Gastrocnemius medialis (tissue), 4 donors: ENCODE results near the gene KCNQ1. TPM values are rescaled to one million over a fixed set of nuclear protein-coding genes. Genes with fewer than 3 reads are reported as not detected.

Experiments used
- ATAC-seq, 2 donors: fragments of 150-250 bp; one replicate each; pipeline ENCODE4 v1.9.1; 2016
- DNase-seq, 2 donors: peaks; one replicate each; pipeline ENCODE4 v3.0.0-alpha.2; 2019
- H3K27ac ChIP-seq, 4 donors: fragments of 200-600 bp; sonication (generic); 1 replicate in 1 of 4; 2 replicates in 3 of 4; pipeline ENCODE4 v1.5.1; 2016 to 2018; ENCODE audit warnings: mild to moderate bottlenecking in 2 of 4, moderate library complexity in 1 of 4
- H3K27me3 ChIP-seq, 3 donors: fragments of 200-600 bp; sonication (generic) in 2 of 3; 1 replicate in 1 of 3; 2 replicates in 2 of 3; pipeline versions ENCODE4 v1.5.1 to v1.6.0; 2016 to 2019; ENCODE audit warnings: mild to moderate bottlenecking in 1 of 3, moderate library complexity in 1 of 3
- H3K36me3 ChIP-seq, 2 donors: fragments of 200-600 bp; sonication (generic) in 1 of 2; one replicate each; pipeline ENCODE4 v1.5.1; 2017 to 2018
- H3K4me1 ChIP-seq, 2 donors: fragments of 200-600 bp; sonication (generic) in 1 of 2; one replicate each; pipeline ENCODE4 v1.5.1; 2016 to 2017; ENCODE audit warnings: mild to moderate bottlenecking in 2 of 2
- H3K4me3 ChIP-seq, 4 donors: fragments of 200-600 bp; sonication (generic) in 3 of 4; 1 replicate in 1 of 4; 2 replicates in 3 of 4; pipeline ENCODE4 v1.5.1; 2016 to 2019; ENCODE audit warnings: mild to moderate bottlenecking in 2 of 4
- H3K9me3 ChIP-seq, 3 donors: fragments of 200-600 bp; sonication (generic) in 2 of 3; 1 replicate in 1 of 3; 2 replicates in 2 of 3; pipeline ENCODE4 v1.5.1; 2016 to 2019
- CTCF ChIP-seq, 5 experiments: fragments of 450-650 bp in 3 of 5; fragments of 200-600 bp in 2 of 5; sonication (generic) in 2 of 5; IDR thresholded peaks in 4 of 5; conservative IDR thresholded peaks in 1 of 5; 1 replicate in 4 of 5; 2 replicates in 1 of 5; pipeline ENCODE4 v1.5.1; 2016 to 2019; ENCODE audit warnings: antibody characterized with exemption in 5 of 5, mild to moderate bottlenecking in 3 of 5, moderate library complexity in 3 of 5
- POLR2A ChIP-seq, 2 donors: fragments of 450-650 bp; IDR thresholded peaks; one replicate each; pipeline ENCODE4 v1.6.1; 2017; ENCODE audit warnings: antibody characterized with exemption in 2 of 2, mild to moderate bottlenecking in 2 of 2, moderate library complexity in 2 of 2
- in situ Hi-C, 4 donors: fragments of 200-750 bp; cut with MboI; loops; one replicate each; pipeline versions ENCODE4 v1.15.0 to v1.8.0; 2017; ENCODE audit warnings: low sequenced_read_pairs in 4 of 4
- intact Hi-C: fragments of 100-400 bp; cut with DNase I; formaldehyde crosslinking; loops from one replicate; pipeline ENCODE4 v1.15.1; 2023; ENCODE audit warnings: low total_unique reads
- total RNA-seq, 4 donors: library from RNA; depleted of rRNA; stranded (reverse); fragments of >200 nt; gene quantifications; one replicate each; pipeline versions ENCODE4 v1.1.0 to v1.2.3, GENCODE V29; 2016

The KCNQ1 gene
- total RNA-seq, 4 donors from 2014 or later: 0.15 to 1.00 (median 0.67) TPM

- Histone ChIP-seq H3K4me3 (no peak overlapping the region), H3K9me3 (no peaks in the 10 kb centered on the region), H3K4me1 (no peaks in the 10 kb centered on the region), H3K27ac (peak overlapping the region in 1 of 4 donors; percentile 36), H3K27me3 (no peaks in the 10 kb centered on the region), H3K36me3 (no peaks in the 10 kb centered on the region)
- DNase-seq (peak in 1 of 2 donors; percentile 64), ATAC-seq (peak; percentile 64 to 76)
- intact Hi-C loops (loop anchor here (1.0 to 5.0 kb wide), 3 partner anchors 43 to 223 kb away; partner anchors contain the start of gene CD81), in situ Hi-C loops (loop anchor here (5.0 to 25.0 kb wide), 7 partner anchors 103 to 475 kb away; no protein-coding TSS in a partner anchor)
- TF ChIP-seq POLR2A (IDR thresholded peaks at IDR 0.05): no peak
- peak; percentile 68 to 83 (median 75) for TF ChIP-seq CTCF (IDR thresholded peaks at IDR 0.05 in 4 of 5, conservative IDR thresholded peaks at IDR 0.05 in 1 of 5)
Observed at GRCh38 chr11:2419638-2420501, 24.9 kb upstream of the KCNQ1 start.

GRCh38 chr11:2420502-2421225 lies 24.1 kb upstream of the KCNQ1 start:
- Histone ChIP-seq H3K27me3 (no peaks in the 10 kb centered on the region), H3K9me3 (no peaks in the 10 kb centered on the region), H3K36me3 (no peaks in the 10 kb centered on the region), H3K4me1 (no peaks in the 10 kb centered on the region), H3K27ac (no peak overlapping the region), H3K4me3 (peak overlapping the region in 1 of 4 donors; percentile 41)
- intact Hi-C loops: loop anchor here (1.0 kb wide), 2 partner anchors 115 to 223 kb away; no protein-coding TSS in a partner anchor
- TF ChIP-seq CTCF (IDR thresholded peaks at IDR 0.05 in 4 of 5, conservative IDR thresholded peaks at IDR 0.05 in 1 of 5): peak; percentile 87 to 97 (median 94)
- no peak for TF ChIP-seq POLR2A (IDR thresholded peaks at IDR 0.05)
- DNase-seq (peak; percentile 29 to 45), ATAC-seq (peak; percentile 78 to 93)
- in situ Hi-C loops: loop anchor here (10.0 to 25.0 kb wide), 6 partner anchors 106 to 474 kb away; no protein-coding TSS in a partner anchor

- Histone ChIP-seq H3K9me3 (no peaks in the 10 kb centered on the region), H3K4me1 (no peaks in the 10 kb centered on the region), H3K36me3 (no peaks in the 10 kb centered on the region), H3K4me3 (no peak overlapping the region), H3K27me3 (no peaks in the 10 kb centered on the region), H3K27ac (no peak overlapping the region)
- in situ Hi-C loops: loop anchor here (10.0 to 25.0 kb wide), 6 partner anchors 107 to 473 kb away; no protein-coding TSS in a partner anchor
- TF ChIP-seq POLR2A (IDR thresholded peaks at IDR 0.05): no peak
- no peak for TF ChIP-seq CTCF (IDR thresholded peaks at IDR 0.05 in 4 of 5, conservative IDR thresholded peaks at IDR 0.05 in 1 of 5)
- DNase-seq (no peak), ATAC-seq (no peak)
- intact Hi-C loops: no loop called here
Observed at GRCh38 chr11:2421226-2421994, 23.4 kb upstream of the KCNQ1 start.

GRCh38 chr11:2421996-2422395 lies 22.8 kb upstream of the KCNQ1 start:
- in situ Hi-C loops: loop anchor here (10.0 to 25.0 kb wide), 6 partner anchors 107 to 473 kb away; no protein-coding TSS in a partner anchor

More at GRCh38 chr11:2421996-2422395, 22.8 kb upstream of the KCNQ1 start:
- TF ChIP-seq CTCF (IDR thresholded peaks at IDR 0.05 in 4 of 5, conservative IDR thresholded peaks at IDR 0.05 in 1 of 5) (no peak), POLR2A (IDR thresholded peaks at IDR 0.05) (no peak)
- no peaks in the 10 kb centered on the region for H3K36me3 ChIP-seq
- H3K27ac ChIP-seq: no peak overlapping the region
- H3K4me3 ChIP-seq: no peak overlapping the region
- intact Hi-C loops: no loop called here
- no peaks in the 10 kb centered on the region for H3K4me1 ChIP-seq
- H3K9me3 ChIP-seq: no peaks in the 10 kb centered on the region
- DNase-seq (no peak), ATAC-seq (no peak)
- no peaks in the 10 kb centered on the region for H3K27me3 ChIP-seq
